Small intestine (tissue), 7 donors: Measurements from ENCODE around the gene GABRB2. TPM values are rescaled to one million over a fixed set of nuclear protein-coding genes. Genes with fewer than 3 reads are reported as not detected.

Experiments used
- DNase-seq, 2 donors: peaks; one replicate each; pipeline versions ENCODE4 v3.0.0 to v3.0.0-alpha.2; 2013
- FAIRE-seq: peaks from 2 replicates; lab custom pipeline; 2012; peaks lifted over from hg19 to GRCh38; lab: Jason Lieb, UNC
- H3K27ac ChIP-seq, 3 donors: one replicate each; pipeline ENCODE4 v1.5.1; 2013; ENCODE audit warnings: low read length in 2 of 3, mild to moderate bottlenecking in 2 of 3, control low read depth in 1 of 3, inconsistent platforms in 1 of 3, low read depth in 1 of 3, moderate library complexity in 1 of 3
- H3K27me3 ChIP-seq, 3 donors: one replicate each; pipeline ENCODE4 v1.6.1; 2013; ENCODE audit warnings: low read length in 3 of 3, inconsistent platforms in 1 of 3; ENCODE audit not compliant: control insufficient read depth in 3 of 3, insufficient read depth in 3 of 3
- H3K36me3 ChIP-seq, 3 donors: one replicate each; pipeline ENCODE4 v1.6.1; 2013; ENCODE audit warnings: low read length in 3 of 3, inconsistent platforms in 1 of 3, low read depth in 1 of 3, mild to moderate bottlenecking in 1 of 3, moderate library complexity in 1 of 3; ENCODE audit not compliant: control insufficient read depth in 3 of 3, insufficient read depth in 2 of 3
- H3K4me1 ChIP-seq, 3 donors: one replicate each; pipeline ENCODE4 v1.6.1; 2013; ENCODE audit warnings: low read length in 2 of 3, inconsistent platforms in 1 of 3, low read depth in 1 of 3, mild to moderate bottlenecking in 1 of 3, moderate library complexity in 1 of 3; ENCODE audit not compliant: control insufficient read depth in 3 of 3, insufficient read depth in 2 of 3
- H3K4me3 ChIP-seq, 3 donors: one replicate each; pipeline ENCODE4 v1.5.1; 2013; ENCODE audit warnings: low read length in 3 of 3, control low read depth in 1 of 3, inconsistent platforms in 1 of 3, low read depth in 1 of 3, mild to moderate bottlenecking in 1 of 3, moderate library complexity in 1 of 3
- H3K9me3 ChIP-seq, 2 donors: one replicate each; pipeline ENCODE4 v1.6.1; 2013; ENCODE audit warnings: low read depth in 1 of 2, low read length in 1 of 2; ENCODE audit not compliant: control insufficient read depth in 2 of 2, insufficient read depth in 1 of 2
- WGBS, 3 donors: extraction: QIAGEN DNeasy Blood & Tissue Kit; methylation state at CpG; one replicate each; pipeline ENCODE4 v1.1.7; 2013; 5-methylcytosine and 5-hydroxymethylcytosine counted together
- polyA plus RNA-seq, 4 donors: library from polyadenylated mRNA; stranded (reverse) in 3 of 4; unstranded in 1 of 4; fragments of 200-250 nt in 3 of 4; fragments of 120-200 nt in 1 of 4; gene quantifications; one replicate each; pipeline versions ENCODE4 v1.2.1 to v1.2.3, GENCODE V29; 2013
- donor health status: healthy with polysubstance abuse.
- donor health status: control.
- donor health status: control.
- donor health status: Bipolar disorder and iron deficiency.
- donor health status: healthy.

Gene GABRB2
- polyA plus RNA-seq, 4 donors: 0.22 to 3.9 (median 0.68) TPM

DNA sequence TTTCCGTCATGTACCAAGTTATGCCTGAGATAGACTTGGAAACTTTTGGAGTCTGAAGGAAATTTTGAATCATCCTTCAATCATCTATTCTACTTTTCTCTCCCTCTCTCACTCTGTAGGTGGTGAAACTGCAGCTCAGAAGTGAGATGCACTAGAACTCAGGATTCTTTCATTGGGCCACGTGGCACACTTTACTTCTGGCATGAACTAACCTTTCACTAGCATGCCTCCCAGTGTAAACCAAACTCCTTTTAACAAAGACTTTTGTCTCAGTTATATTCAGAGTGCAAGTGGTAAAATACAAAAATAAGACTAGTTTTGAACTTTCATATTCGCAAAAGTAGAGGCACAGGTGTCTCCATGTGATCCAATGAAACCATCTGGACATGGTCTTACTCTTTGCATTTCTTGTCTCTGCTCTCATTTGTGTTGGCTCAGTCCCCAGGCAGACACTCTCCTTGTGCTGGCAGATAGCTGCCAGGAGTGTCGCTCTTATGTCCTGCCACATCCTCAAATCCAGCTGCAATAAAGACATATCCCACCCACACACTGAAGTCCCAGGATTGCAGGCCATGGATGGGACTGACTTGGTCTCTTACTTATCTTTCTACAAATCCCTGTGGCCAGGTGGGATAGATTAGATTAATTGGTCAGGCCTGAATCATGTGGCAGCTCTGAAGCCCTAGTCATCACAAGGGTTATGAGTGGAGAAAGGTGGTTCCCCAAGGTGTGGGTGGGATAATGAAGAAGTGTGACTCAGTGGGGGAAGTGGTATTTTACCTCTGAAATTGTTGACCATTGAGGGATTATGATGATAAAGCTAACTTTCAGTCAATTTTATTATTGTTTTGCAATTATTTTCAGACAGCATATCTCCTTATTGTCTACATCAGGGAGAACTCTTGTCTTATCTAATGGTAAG, 267.5 kb downstream of the GABRB2 start:
- DNase-seq (no peak), FAIRE-seq (no peak)
- Histone ChIP-seq H3K36me3 (no peaks in the 10 kb centered on the region), H3K4me1 (no peaks in the 10 kb centered on the region), H3K9me3 (peaks cover 0 to 4% of the 10 kb centered on the region in 2 donors), H3K27me3 (no peaks in the 10 kb centered on the region), H3K4me3 (no peak overlapping the region), H3K27ac (no peak overlapping the region)
- 87 to 90% (median 88%) methylated on average over 4 of the region's 4 CpGs for WGBS, 3 donors

GRCh38 chr5:161277011-161277410, 269.5 kb downstream of the GABRB2 start:
- FAIRE-seq: no peak
- WGBS, 3 donors: 81 to 97% (median 84%) methylated on average over 1 of the region's 1 CpG

GRCh38 chr5:161274951-161275350, 271.6 kb downstream of the GABRB2 start:
- WGBS, 3 donors: 46 to 81% (median 81%) methylated on average over 2 of the region's 2 CpGs
- H3K9me3 ChIP-seq: peaks cover 0 to 1% of the 10 kb centered on the region in 2 donors
- H3K27ac ChIP-seq: no peak overlapping the region
- FAIRE-seq (no peak), DNase-seq (no peak)
- no peaks in the 10 kb centered on the region for H3K36me3 ChIP-seq
- no peaks in the 10 kb centered on the region for H3K27me3 ChIP-seq
- H3K4me1 ChIP-seq: no peaks in the 10 kb centered on the region
- no peak overlapping the region for H3K4me3 ChIP-seq

More at GRCh38 chr5:161277011-161277410, 269.5 kb downstream of the GABRB2 start:
- H3K9me3 ChIP-seq: peaks cover 0 to 4% of the 10 kb centered on the region in 2 donors
- H3K27me3 ChIP-seq: no peaks in the 10 kb centered on the region
- H3K36me3 ChIP-seq: no peaks in the 10 kb centered on the region
- DNase-seq: no peak
- H3K4me3 ChIP-seq: no peak overlapping the region
- no peaks in the 10 kb centered on the region for H3K4me1 ChIP-seq
- no peak overlapping the region for H3K27ac ChIP-seq

DNA sequence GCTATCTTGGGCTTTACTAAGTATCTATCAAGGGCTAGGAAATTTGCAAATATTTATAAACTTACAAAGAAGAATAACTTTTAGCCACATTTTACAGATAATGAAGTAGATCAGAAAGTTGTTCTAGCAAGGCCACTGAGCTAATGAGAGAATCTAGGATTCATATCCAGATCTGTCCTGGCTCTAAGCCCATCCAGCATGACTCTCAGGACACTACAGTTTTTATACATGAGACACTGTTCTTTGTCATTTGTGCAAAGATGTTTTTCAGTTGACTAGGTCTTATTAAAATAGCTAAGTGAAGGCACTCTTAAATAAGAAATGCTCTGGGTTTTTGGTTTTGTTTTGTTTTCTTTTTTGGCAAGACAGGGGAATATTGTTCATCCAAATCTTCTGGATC, 273.1 kb downstream of the GABRB2 start:
- Histone ChIP-seq H3K27ac (no peak overlapping the region), H3K9me3 (no peaks in the 10 kb centered on the region), H3K4me1 (no peaks in the 10 kb centered on the region), H3K36me3 (no peaks in the 10 kb centered on the region), H3K27me3 (no peaks in the 10 kb centered on the region), H3K4me3 (no peak overlapping the region)
- FAIRE-seq: no peak
- no peak for DNase-seq

DNA sequence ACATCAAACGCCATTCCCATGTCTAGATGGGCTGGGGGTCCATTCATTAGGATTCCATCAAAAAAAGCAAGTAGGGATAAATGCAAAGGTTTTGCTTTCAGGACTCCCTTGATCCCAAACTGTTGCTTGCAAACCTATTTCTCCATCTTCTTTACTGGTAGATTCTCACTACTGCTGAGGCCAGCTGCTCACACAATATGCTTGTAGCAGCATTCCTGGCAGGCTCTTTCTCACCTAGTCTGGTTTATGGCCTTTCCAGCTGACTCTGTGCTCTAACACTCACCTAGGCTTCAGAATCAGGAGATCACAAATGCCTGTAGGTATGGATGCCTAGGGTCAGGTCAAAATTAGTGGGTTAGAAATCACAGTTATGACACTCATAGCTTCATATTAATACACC, 274.7 kb downstream of the GABRB2 start:
- Histone ChIP-seq H3K27ac (no peak overlapping the region), H3K9me3 (no peaks in the 10 kb centered on the region), H3K4me3 (no peak overlapping the region), H3K36me3 (no peaks in the 10 kb centered on the region), H3K4me1 (no peaks in the 10 kb centered on the region), H3K27me3 (no peaks in the 10 kb centered on the region)
- no peak for DNase-seq
- no peak for FAIRE-seq
- 80 to 91% (median 86%) methylated on average over 1 of the region's 1 CpG for WGBS, 3 donors

GRCh38 chr5:161269125-161269524, 277.4 kb downstream of the GABRB2 start:
- no peaks in the 10 kb centered on the region for H3K4me1 ChIP-seq
- no peak for FAIRE-seq
- H3K36me3 ChIP-seq: no peaks in the 10 kb centered on the region
- H3K27ac ChIP-seq: no peak overlapping the region
- H3K4me3 ChIP-seq: no peak overlapping the region
- H3K9me3 ChIP-seq: no peaks in the 10 kb centered on the region
- DNase-seq: no peak
- H3K27me3 ChIP-seq: no peaks in the 10 kb centered on the region

DNA sequence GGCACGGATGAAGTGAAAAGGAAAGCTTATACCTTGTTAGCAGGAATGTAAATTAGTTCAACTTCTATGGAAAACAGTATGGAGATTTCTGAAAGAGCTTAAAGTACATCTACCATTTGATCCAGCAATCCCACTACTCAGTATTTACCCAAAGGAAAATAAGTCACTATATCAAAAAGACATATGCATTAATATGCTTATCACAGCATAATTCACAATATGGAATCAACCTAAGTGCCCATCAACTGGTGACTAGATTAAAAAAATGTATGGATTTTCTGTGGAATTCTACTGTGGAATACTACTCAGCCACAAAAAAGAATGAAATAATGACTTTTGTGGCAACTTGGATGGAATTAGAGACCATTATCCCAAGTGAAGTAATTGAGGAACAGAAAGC, 279.6 kb downstream of the GABRB2 start:
- H3K4me1 ChIP-seq: peaks cover 0 to 8% (median 6%) of the 10 kb centered on the region in 3 donors
- 89 to 100% (median 92%) methylated on average over 1 of the region's 1 CpG for WGBS, 3 donors
- H3K27ac ChIP-seq: no peak overlapping the region
- H3K9me3 ChIP-seq: no peaks in the 10 kb centered on the region
- no peaks in the 10 kb centered on the region for H3K36me3 ChIP-seq
- no peak overlapping the region for H3K4me3 ChIP-seq
- no peak for DNase-seq
- FAIRE-seq: no peak
- H3K27me3 ChIP-seq: no peaks in the 10 kb centered on the region

- Histone ChIP-seq H3K9me3 (no peaks in the 10 kb centered on the region), H3K4me1 (peaks cover 2 to 14% (median 8%) of the 10 kb centered on the region in 3 donors), H3K36me3 (no peaks in the 10 kb centered on the region), H3K27ac (no peak overlapping the region), H3K27me3 (no peaks in the 10 kb centered on the region), H3K4me3 (no peak overlapping the region)
- 62 to 76% (median 64%) methylated on average over 4 of the region's 4 CpGs for WGBS, 3 donors
- FAIRE-seq (no peak), DNase-seq (no peak)
These were observed 281.5 kb downstream of the GABRB2 start for GRCh38 chr5:161265006-161265405.
